AG04449 (cell line): ENCODE measurements around the gene TMEM176A.

ENCODE experiments used
- CTCF ChIA-PET: fragments of 350-600 bp; formaldehyde crosslinking; extraction: SDS; loops from one replicate; lab custom pipeline; 2021; ENCODE audit warnings: antibody characterized with exemption; lab: Yijun Ruan, JAX
- POLR2A ChIA-PET: fragments of 400-600, 350-600 bp; formaldehyde crosslinking; extraction: SDS; loops from one replicate; lab custom pipeline; 2020; ENCODE audit warnings: antibody characterized with exemption, inconsistent platforms; lab: Yijun Ruan, JAX
- DNase-seq: peaks from one replicate; pipeline ENCODE4 v3.0.0-alpha.2; 2010; ENCODE audit warnings: low read depth, low spot score
- H3K4me3 ChIP-seq: 2 replicates; pipeline ENCODE4 v1.5.1; 2011; ENCODE audit warnings: low read depth, mild to moderate bottlenecking, control low read depth, low read length
- CTCF ChIP-seq: IDR thresholded peaks from one replicate; pipeline ENCODE4 v1.5.1; 2011; ENCODE audit warnings: mild to moderate bottlenecking, moderate library complexity, low read length, control low read depth, inconsistent platforms; ENCODE audit not compliant: insufficient read depth; ENCODE audit errors: missing control alignments

TMEM176A gene

DNA sequence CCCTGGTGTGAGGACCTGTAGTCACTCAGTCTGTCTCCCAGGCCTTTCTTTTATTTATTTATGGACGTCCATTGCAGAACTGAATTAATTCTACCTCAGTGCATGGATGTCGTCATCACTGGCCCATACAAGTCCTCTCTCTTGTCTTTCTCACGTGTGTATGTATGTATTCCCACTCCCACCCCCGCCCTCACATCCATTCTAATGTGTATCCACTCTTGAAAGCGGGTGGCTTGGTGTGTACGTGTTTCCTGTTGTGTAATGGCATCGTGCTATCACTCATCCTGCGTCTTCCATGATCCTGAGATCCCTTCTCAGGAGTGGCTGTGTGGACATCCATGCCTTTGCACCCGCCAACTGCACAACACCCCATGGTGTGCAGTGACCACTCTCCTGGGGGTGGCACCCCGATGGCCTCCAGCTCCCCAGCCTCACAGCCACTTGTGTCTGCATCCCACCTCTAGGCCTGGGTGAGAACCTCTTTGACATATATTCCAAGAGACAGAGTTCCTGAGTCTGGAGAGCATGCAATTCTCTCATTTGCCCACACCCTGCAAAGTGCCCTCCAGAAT, 48.7 kb downstream of the TMEM176A start:
- TF ChIP-seq CTCF = no peak
- no peak for DNase-seq
- POLR2A ChIA-PET = no interaction called here
- CTCF ChIA-PET = no interaction called here
- H3K4me3 ChIP-seq = no peak overlapping the region

GRCh38 chr7:150850273-150850672, 49.7 kb downstream of the TMEM176A start:
- DNase-seq = no peak
- no peak overlapping the region for H3K4me3 ChIP-seq
- ChIA-PET CTCF (no interaction called here), POLR2A (no interaction called here)
- TF ChIP-seq CTCF = no peak

DNA sequence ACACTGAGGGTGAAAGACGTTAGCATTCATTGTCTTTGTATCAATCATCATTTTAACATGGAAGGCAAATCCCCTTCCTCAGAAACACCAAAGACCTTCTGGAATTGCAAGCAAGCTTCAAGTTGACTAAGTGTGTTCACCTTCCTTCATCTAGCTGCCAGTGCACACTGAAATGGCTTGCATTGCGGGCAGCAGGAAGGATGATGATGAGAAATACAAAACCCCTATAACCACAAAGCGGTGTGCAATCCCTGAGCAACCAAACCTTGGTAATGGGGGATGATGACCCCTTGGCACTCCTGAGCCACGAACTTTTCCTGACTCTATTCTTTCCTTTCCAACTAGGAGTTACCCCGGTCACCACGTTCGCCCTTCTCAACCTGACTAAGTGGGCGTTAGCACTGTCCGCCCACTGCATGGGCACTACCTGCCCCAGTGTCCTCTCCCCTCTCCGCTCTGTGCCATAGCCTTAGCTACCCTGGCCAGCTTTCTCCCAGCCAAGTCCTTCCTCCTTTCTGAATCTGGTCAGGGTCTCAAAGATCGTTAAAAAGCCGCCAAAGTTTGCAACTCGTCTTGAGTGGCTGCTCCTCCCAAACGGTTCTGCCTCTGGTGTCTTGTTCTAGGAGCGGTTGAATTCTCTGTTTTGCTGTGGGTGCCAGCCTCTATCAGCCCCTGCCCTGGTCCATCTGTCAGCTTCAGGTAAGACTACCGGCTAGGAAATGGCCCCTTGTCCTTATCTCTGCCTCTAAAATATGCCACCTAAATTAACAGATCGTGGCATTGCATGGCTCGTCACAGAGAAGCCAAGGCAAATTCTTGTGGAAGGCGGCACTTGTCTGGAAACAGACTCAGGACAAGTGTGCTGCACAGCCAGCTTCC, 51.2 kb downstream of the TMEM176A start:
- ChIA-PET CTCF (interaction anchor here (1.2 kb wide), 1 partner anchor 9 kb away, joined by 3 read pairs; no protein-coding TSS in a partner anchor), POLR2A (no interaction called here)
- no peak overlapping the region for H3K4me3 ChIP-seq
- TF ChIP-seq CTCF = no peak
- DNase-seq = no peak

GRCh38 chr7:150852371-150852905, 51.9 kb downstream of the TMEM176A start, which contains the start of gene AOC1:
AOC1 (plus strand) TSS chr7:150852517; CDS start chr7:150856471, 3,954 bp downstream.
- H3K4me3 ChIP-seq = no peak within 1 kb of the TSS
- ChIA-PET POLR2A (no interaction called here), CTCF (no interaction called here)
- TF ChIP-seq CTCF = no peak
- DNase-seq = no peak

DNA sequence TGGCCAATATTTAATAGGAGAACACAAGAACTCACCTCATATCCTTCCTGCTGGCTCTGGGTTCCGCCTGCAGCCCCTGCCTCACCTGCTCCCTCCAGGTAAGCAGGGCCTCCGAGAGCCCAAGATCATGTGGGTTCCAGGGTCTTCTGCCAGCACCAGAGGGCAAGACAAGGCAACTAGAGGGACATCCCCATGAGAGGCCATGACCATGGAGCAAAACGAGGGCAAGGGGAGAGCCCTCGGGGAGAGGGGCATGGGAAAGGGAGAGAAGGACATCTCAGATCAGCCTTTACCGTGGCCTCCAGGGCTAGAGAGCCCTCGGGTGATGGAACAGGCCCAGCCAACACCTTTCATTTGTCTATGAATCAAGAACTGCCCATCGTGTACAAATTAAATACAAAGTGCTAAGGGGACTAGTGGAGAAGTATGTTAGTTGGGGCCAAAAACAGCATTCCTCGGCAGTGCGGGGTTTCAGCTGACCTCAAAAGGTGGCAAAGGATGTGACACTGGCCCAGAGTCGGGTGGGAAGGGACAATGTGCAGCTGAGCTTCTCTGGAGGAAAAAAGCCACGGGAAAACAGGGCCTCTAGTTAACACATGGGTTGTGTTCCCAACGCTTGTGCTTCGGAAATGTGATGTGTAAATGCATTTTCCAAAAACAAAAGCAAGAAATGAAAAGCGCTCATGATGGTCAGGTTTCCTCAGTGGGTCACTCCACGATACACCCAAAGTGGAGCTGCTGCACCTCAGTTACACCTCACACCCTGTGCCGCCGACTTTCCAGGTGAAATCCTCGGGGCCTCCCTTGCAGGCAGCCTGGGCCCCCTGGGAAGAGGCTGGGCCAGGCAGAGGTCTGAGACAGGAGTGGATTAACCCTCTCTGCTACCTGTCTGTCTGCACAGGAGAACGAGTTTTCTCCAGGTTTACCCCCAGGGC, 53.8 kb downstream of the TMEM176A start:
- POLR2A ChIA-PET = no interaction called here
- H3K4me3 ChIP-seq = no peak overlapping the region
- CTCF ChIA-PET = no interaction called here
- DNase-seq = no peak
- no peak for TF ChIP-seq CTCF
